Loucy (cell line): ENCODE measurements around the gene MYCBPAP.

Experiments
- CTCF ChIP-seq: fragments of 200-600 bp; sonication (generic); conservative IDR thresholded peaks from 2 replicates; pipeline ENCODE4 v1.5.1; 2014; ENCODE audit warnings: mild to moderate bottlenecking, antibody characterized with exemption, low read length
- EZH2phosphoT487 ChIP-seq: fragments of 200-600 bp; IDR thresholded peaks from 2 replicates; pipeline ENCODE4 v1.6.1; 2018; ENCODE audit warnings: antibody characterized with exemption, mild to moderate bottlenecking, moderate library complexity, borderline replicate concordance

GRCh38 chr17:50539762-50540559 lies 31.7 kb downstream of the MYCBPAP start:
- TF ChIP-seq CTCF (no peak), EZH2phosphoT487 (no peak)
